ENCODE data around the gene MAFB. TPM values are rescaled to one million over a fixed set of nuclear protein-coding genes. Genes with fewer than 3 reads are reported as not detected.
A peak's percentile ranks its signal among the peaks of the same experiment; 100 is the strongest.

MAFB gene
- total and polyA plus RNA-seq, 7 experiments from 2014 or later, result 0.12 to 139 (median 4.4) TPM; not detected in 2

- intact Hi-C loops (cut with micrococcal nuclease), result no loop called here
- ChIA-PET POLR2A (no interaction called here), CTCF (no interaction called here)
- Histone ChIP-seq H3K27me3 (ENCODE audit: control insufficient read depth in 2 of 2, insufficient read depth in 2 of 2, low read length in 2 of 2) (peaks cover 3 to 7% of the 10 kb centered on the region in 2 donors), H3K4me1 (ENCODE audit: control insufficient read depth in 2 of 2, insufficient read depth in 2 of 2, low read length in 2 of 2) (no peaks in the 10 kb centered on the region), H3K9me3 (ENCODE audit: control insufficient read depth in 2 of 3, low read length in 3 of 3) (no peaks in the 10 kb centered on the region), H3K27ac (ENCODE audit: low read depth, low read length) (no peak overlapping the region), H3K36me3 (ENCODE audit: control insufficient read depth in 2 of 3, insufficient read depth in 3 of 3, low read length in 3 of 3) (no peaks in the 10 kb centered on the region), H3K4me3 (ENCODE audit: low read length) (no peak overlapping the region)
- no peak overlapping the region for H3K27ac Mint-ChIP-seq
- H3K9me3 Mint-ChIP-seq, result peaks cover 0 to 3% (median 0%) of the 10 kb centered on the region in 11 donors
- H3K36me3 Mint-ChIP-seq, result no peaks in the 10 kb centered on the region
- no peak for ATAC-seq
- no peak for DNase-seq
- H3K4me3 Mint-ChIP-seq, result no peak overlapping the region
- H3K4me1 Mint-ChIP-seq, result peaks cover 2 to 9% (median 5%) of the 10 kb centered on the region in 7 donors
- H3K27me3 Mint-ChIP-seq, result peaks cover 62 to 89% (median 78%) of the 10 kb centered on the region in 5 donors
Measured at GRCh38 chr20:40683894-40684268, 5.2 kb downstream of the MAFB start.

DNA sequence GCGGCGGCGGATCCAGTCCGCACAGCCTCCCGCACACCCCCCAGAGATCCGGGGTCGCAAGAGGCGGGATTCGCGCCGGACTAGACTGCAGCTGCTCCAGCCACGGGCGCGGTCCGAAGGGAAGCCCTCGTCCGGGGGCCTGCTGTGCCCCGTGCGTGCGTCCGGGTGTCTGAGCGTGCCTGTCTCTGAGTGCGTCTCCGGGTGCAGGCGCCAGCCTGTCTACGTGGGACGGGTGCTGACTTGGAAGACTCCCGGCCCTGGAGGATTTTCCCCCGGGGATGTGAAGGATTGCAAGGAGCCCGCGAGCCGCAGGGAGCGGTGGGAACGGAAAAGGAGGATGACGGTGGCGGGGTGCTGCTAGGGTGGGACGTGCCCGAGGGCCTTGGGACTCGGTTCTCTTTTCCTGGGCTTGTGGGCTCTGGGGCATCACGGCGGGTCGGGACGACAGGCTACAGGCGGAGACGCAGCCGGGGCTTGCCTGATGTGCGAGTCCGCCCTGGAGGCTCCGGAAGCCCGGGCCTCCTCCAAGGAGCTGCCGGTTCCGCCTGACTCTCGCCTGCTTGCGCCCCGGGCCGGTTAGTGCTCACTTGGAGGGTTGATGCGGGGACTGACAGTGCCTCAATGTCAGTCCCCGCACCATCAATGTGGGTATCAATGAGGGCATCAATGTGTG lies 5.7 kb downstream of the MAFB start:
- peaks cover 3 to 7% of the 10 kb centered on the region in 2 donors for H3K27me3 ChIP-seq (ENCODE audit: control insufficient read depth in 2 of 2, insufficient read depth in 2 of 2, low read length in 2 of 2)
- no peak overlapping the region for H3K27ac ChIP-seq (ENCODE audit: low read depth, low read length)
- intact Hi-C loops (cut with micrococcal nuclease), result no loop called here
- POLR2A ChIA-PET, result no interaction called here
- H3K36me3 ChIP-seq (ENCODE audit: control insufficient read depth in 2 of 3, insufficient read depth in 3 of 3, low read length in 3 of 3), result no peaks in the 10 kb centered on the region
- CTCF ChIA-PET, result no interaction called here
- Mint-ChIP-seq H3K9me3 (peaks cover 0 to 3% (median 0%) of the 10 kb centered on the region in 11 donors), H3K27me3 (peaks cover 62 to 89% (median 77%) of the 10 kb centered on the region in 5 donors), H3K4me3 (peak overlapping the region in 1 of 10 donors; percentile 14), H3K27ac (no peak overlapping the region), H3K36me3 (no peaks in the 10 kb centered on the region), H3K4me1 (peaks cover 0 to 9% (median 5%) of the 10 kb centered on the region in 7 donors)
- no peak overlapping the region for H3K4me3 ChIP-seq (ENCODE audit: low read length)
- ATAC-seq (peak; percentile 37), DNase-seq (peak in 1 of 9 donors; percentile 23)
- no peaks in the 10 kb centered on the region for H3K9me3 ChIP-seq (ENCODE audit: control insufficient read depth in 2 of 3, low read length in 3 of 3)
- H3K4me1 ChIP-seq (ENCODE audit: control insufficient read depth in 2 of 2, insufficient read depth in 2 of 2, low read length in 2 of 2), result no peaks in the 10 kb centered on the region

DNA sequence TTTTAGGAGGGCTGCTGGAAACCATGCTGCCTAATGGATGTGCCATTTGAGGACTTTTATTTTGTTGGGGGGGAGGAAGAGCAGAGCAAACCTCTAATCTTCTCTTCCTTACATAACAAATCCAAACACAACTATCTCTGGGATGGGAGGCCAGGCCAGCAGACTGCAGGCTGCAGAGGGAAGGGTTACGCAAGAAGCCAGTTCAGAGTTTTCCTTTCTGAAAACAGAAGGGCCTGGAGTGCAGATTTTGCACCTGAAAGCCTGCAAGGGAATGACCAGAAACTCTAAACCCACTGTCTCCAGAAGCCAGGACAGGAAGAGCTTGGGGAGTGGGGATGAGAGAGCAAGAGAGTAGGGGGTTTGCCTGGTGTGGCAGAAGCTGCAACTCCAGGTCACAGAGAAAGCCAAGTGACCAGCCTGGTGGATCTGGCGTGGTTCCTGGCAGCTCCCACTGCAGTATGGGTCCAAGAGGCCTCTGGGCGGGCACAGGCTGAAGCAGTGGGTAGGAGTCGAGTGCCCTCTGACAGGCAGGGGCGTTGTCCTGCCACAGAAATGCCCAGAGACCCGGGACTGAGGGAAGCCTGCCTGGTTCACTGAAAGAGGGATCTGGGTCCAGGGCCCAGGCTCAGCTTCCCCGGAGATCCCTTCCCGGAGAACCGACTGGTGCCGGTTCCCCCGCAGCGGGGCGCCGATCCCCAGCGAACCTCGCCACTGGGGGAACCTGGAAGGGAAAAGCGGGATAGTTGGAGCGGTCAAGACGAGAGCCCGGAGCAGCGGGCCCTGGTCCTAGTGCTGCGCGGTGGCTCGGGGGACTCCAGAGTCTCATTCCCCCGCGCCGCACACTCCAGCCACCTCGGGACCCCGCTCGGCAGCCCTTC lies 6.7 kb downstream of the MAFB start:
- ChIA-PET POLR2A (no interaction called here), CTCF (no interaction called here)
- peaks cover 0 to 9% (median 5%) of the 10 kb centered on the region in 7 donors for H3K4me1 Mint-ChIP-seq
- H3K36me3 Mint-ChIP-seq, result no peaks in the 10 kb centered on the region
- Histone ChIP-seq H3K9me3 (ENCODE audit: control insufficient read depth in 2 of 3, low read length in 3 of 3) (no peaks in the 10 kb centered on the region), H3K4me3 (ENCODE audit: low read length) (no peak overlapping the region), H3K27me3 (ENCODE audit: control insufficient read depth in 2 of 2, insufficient read depth in 2 of 2, low read length in 2 of 2) (peaks cover 3 to 7% of the 10 kb centered on the region in 2 donors), H3K36me3 (ENCODE audit: control insufficient read depth in 2 of 3, insufficient read depth in 3 of 3, low read length in 3 of 3) (no peaks in the 10 kb centered on the region), H3K27ac (ENCODE audit: low read depth, low read length) (no peak overlapping the region), H3K4me1 (ENCODE audit: control insufficient read depth in 2 of 2, insufficient read depth in 2 of 2, low read length in 2 of 2) (no peaks in the 10 kb centered on the region)
- peaks cover 0 to 3% (median 0%) of the 10 kb centered on the region in 11 donors for H3K9me3 Mint-ChIP-seq
- ATAC-seq (no peak), DNase-seq (no peak)
- H3K27ac Mint-ChIP-seq, result no peak overlapping the region
- peaks cover 64 to 88% (median 76%) of the 10 kb centered on the region in 5 donors for H3K27me3 Mint-ChIP-seq
- H3K4me3 Mint-ChIP-seq, result no peak overlapping the region
- intact Hi-C loops (cut with micrococcal nuclease), result no loop called here

- Mint-ChIP-seq H3K4me1 (peaks cover 0 to 9% (median under 1%) of the 10 kb centered on the region in 7 donors), H3K27me3 (peaks cover 64 to 85% (median 73%) of the 10 kb centered on the region in 5 donors), H3K4me3 (no peak overlapping the region), H3K9me3 (peaks cover 0 to 3% (median 0%) of the 10 kb centered on the region in 11 donors), H3K36me3 (no peaks in the 10 kb centered on the region), H3K27ac (no peak overlapping the region)
- Histone ChIP-seq H3K27ac (ENCODE audit: low read depth, low read length) (no peak overlapping the region), H3K4me1 (ENCODE audit: control insufficient read depth in 2 of 2, insufficient read depth in 2 of 2, low read length in 2 of 2) (no peaks in the 10 kb centered on the region), H3K9me3 (ENCODE audit: control insufficient read depth in 2 of 3, low read length in 3 of 3) (no peaks in the 10 kb centered on the region), H3K4me3 (ENCODE audit: low read length) (no peak overlapping the region), H3K36me3 (ENCODE audit: control insufficient read depth in 2 of 3, insufficient read depth in 3 of 3, low read length in 3 of 3) (no peaks in the 10 kb centered on the region), H3K27me3 (ENCODE audit: control insufficient read depth in 2 of 2, insufficient read depth in 2 of 2, low read length in 2 of 2) (peaks cover 3 to 7% of the 10 kb centered on the region in 2 donors)
- no peak for ATAC-seq
- no peak for DNase-seq
- CTCF ChIA-PET, result no interaction called here
- intact Hi-C loops (cut with micrococcal nuclease), result no loop called here
- POLR2A ChIA-PET, result no interaction called here
Measured at GRCh38 chr20:40681684-40682083, 7.4 kb downstream of the MAFB start.

DNA sequence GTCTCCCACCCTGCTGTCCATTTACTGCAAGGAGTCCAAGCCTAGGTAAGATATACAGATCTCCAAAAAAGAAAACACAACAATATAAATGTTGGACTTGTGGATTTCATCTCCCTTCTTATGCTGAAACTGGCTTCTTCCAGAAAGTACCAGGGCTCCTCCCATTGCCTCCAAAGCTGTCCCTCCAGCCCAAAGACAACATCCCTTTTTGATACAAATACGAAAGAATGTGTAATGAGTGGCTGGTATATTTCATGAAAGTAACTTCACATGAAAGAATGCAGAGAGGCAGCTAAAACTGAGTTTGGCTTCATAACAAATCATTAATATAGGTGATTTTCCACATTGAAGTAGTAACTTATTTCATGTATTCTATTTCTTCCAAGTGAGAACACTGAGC lies 7.9 kb downstream of the MAFB start:
- Histone ChIP-seq H3K27ac (ENCODE audit: low read depth, low read length) (no peak overlapping the region), H3K27me3 (ENCODE audit: control insufficient read depth in 2 of 2, insufficient read depth in 2 of 2, low read length in 2 of 2) (peaks cover 3 to 7% of the 10 kb centered on the region in 2 donors), H3K36me3 (ENCODE audit: control insufficient read depth in 2 of 3, insufficient read depth in 3 of 3, low read length in 3 of 3) (no peaks in the 10 kb centered on the region), H3K9me3 (ENCODE audit: control insufficient read depth in 2 of 3, low read length in 3 of 3) (no peaks in the 10 kb centered on the region), H3K4me1 (ENCODE audit: control insufficient read depth in 2 of 2, insufficient read depth in 2 of 2, low read length in 2 of 2) (no peaks in the 10 kb centered on the region), H3K4me3 (ENCODE audit: low read length) (no peak overlapping the region)
- Mint-ChIP-seq H3K4me3 (no peak overlapping the region), H3K9me3 (peaks cover 0 to 3% (median 0%) of the 10 kb centered on the region in 11 donors), H3K27me3 (peaks cover 62 to 85% (median 72%) of the 10 kb centered on the region in 5 donors), H3K4me1 (peaks cover 0 to 9% (median 0%) of the 10 kb centered on the region in 7 donors), H3K27ac (no peak overlapping the region), H3K36me3 (no peaks in the 10 kb centered on the region)
- POLR2A ChIA-PET, result no interaction called here
- no peak for ATAC-seq
- intact Hi-C loops (cut with micrococcal nuclease), result no loop called here
- DNase-seq, result no peak
- CTCF ChIA-PET, result no interaction called here

DNA sequence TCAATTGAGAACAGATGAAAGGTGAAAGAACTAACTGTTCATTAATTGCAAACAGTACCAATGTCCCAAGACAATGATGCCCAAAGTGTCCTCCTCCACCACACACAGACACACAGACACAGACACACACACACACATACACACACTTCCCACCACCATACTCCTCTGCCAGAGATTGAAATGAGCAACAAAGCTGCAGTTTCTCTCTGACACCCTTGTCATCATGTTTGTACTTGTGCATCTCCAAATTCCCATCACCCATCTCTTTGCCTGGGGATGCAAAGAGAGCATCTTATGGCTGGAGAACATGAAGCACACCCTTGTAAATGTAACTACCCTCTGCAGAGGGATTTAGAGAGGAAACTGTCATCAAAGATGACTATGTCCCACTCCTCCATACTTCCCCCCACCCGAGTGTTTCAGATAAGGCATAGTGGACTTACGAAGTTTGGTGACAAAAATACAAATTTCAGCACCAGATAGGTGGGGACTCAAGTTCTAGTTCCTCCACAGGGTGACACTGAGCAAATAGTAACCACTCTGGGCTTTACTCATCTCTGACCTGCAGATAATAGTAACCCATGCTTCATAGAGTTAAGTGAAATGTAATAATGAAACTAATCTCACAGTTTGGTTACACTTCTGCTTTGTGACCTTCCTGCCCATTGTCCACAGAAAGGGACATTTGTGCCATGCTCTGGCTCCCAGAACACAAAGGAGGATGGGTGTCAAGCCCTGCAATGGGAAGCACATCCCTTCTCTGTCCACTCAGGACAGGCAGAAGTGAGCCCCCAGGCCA lies 8.7 kb downstream of the MAFB start:
- H3K4me1 Mint-ChIP-seq, result peaks cover 0 to 9% (median 0%) of the 10 kb centered on the region in 7 donors
- H3K27me3 Mint-ChIP-seq, result peaks cover 64 to 81% (median 73%) of the 10 kb centered on the region in 5 donors
- no peak overlapping the region for H3K27ac Mint-ChIP-seq
- Histone ChIP-seq H3K27ac (ENCODE audit: low read depth, low read length) (no peak overlapping the region), H3K9me3 (ENCODE audit: control insufficient read depth in 2 of 3, low read length in 3 of 3) (no peaks in the 10 kb centered on the region), H3K4me3 (ENCODE audit: low read length) (no peak overlapping the region), H3K36me3 (ENCODE audit: control insufficient read depth in 2 of 3, insufficient read depth in 3 of 3, low read length in 3 of 3) (no peaks in the 10 kb centered on the region), H3K27me3 (ENCODE audit: control insufficient read depth in 2 of 2, insufficient read depth in 2 of 2, low read length in 2 of 2) (peaks cover 3 to 7% of the 10 kb centered on the region in 2 donors), H3K4me1 (ENCODE audit: control insufficient read depth in 2 of 2, insufficient read depth in 2 of 2, low read length in 2 of 2) (no peaks in the 10 kb centered on the region)
- ChIA-PET CTCF (no interaction called here), POLR2A (no interaction called here)
- no peak overlapping the region for H3K4me3 Mint-ChIP-seq
- no peaks in the 10 kb centered on the region for H3K36me3 Mint-ChIP-seq
- intact Hi-C loops (cut with micrococcal nuclease), result no loop called here
- DNase-seq, result no peak
- H3K9me3 Mint-ChIP-seq, result peaks cover 0 to 3% (median 0%) of the 10 kb centered on the region in 11 donors
- peak; percentile 39 for ATAC-seq

All from naive thymus-derived CD4-positive, alpha-beta T cell (primary cell).